ENCODE measurements around the gene PDSS2.
"Not testable (repeated sequence)": the region's sequence is repeated elsewhere in the genome, so short reads cannot be mapped to it uniquely, and the experiment has no call there.

The PDSS2 gene

GRCh38 chr6:107437691-107438090 is 21.7 kb downstream of the PDSS2 start:
- Histone ChIP-seq H3K4me1 (ENCODE audit: insufficient read depth, low read length) (no peaks in the 10 kb centered on the region), H3K27me3 (ENCODE audit: insufficient read depth, low read length) (no peaks in the 10 kb centered on the region), H3K9me3 (ENCODE audit: insufficient read depth, low read depth, low read length) (no peaks in the 10 kb centered on the region), H3K36me3 (ENCODE audit: insufficient read depth, low read length) (no peaks in the 10 kb centered on the region), H3K9ac (ENCODE audit: low read depth, low read length) (no peak overlapping the region), H3K27ac (ENCODE audit: low read depth, low read length) (no peak overlapping the region), H3K4me3 (ENCODE audit: low read length) (no peak overlapping the region)
- WGBS: 97% methylated on average over 3 of the region's 5 CpGs

GRCh38 chr6:107436881-107437280 is 22.5 kb downstream of the PDSS2 start:
- Histone ChIP-seq H3K27ac (ENCODE audit: low read depth, low read length) (no peak overlapping the region), H3K4me3 (ENCODE audit: low read length) (no peak overlapping the region), H3K9ac (ENCODE audit: low read depth, low read length) (no peak overlapping the region), H3K36me3 (ENCODE audit: insufficient read depth, low read length) (no peaks in the 10 kb centered on the region), H3K9me3 (ENCODE audit: insufficient read depth, low read depth, low read length) (no peaks in the 10 kb centered on the region), H3K27me3 (ENCODE audit: insufficient read depth, low read length) (no peaks in the 10 kb centered on the region), H3K4me1 (ENCODE audit: insufficient read depth, low read length) (no peaks in the 10 kb centered on the region)
- WGBS: 99% methylated on average over 3 of the region's 4 CpGs

GRCh38 chr6:107435798-107436197 is 23.6 kb downstream of the PDSS2 start:
- Histone ChIP-seq H3K9ac (ENCODE audit: low read depth, low read length) (no peak overlapping the region), H3K36me3 (ENCODE audit: insufficient read depth, low read length) (no peaks in the 10 kb centered on the region), H3K4me3 (ENCODE audit: low read length) (no peak overlapping the region), H3K9me3 (ENCODE audit: insufficient read depth, low read depth, low read length) (no peaks in the 10 kb centered on the region), H3K4me1 (ENCODE audit: insufficient read depth, low read length) (no peaks in the 10 kb centered on the region), H3K27ac (ENCODE audit: low read depth, low read length) (no peak overlapping the region), H3K27me3 (ENCODE audit: insufficient read depth, low read length) (no peaks in the 10 kb centered on the region)
- WGBS: 84% methylated on average over 2 of the region's 3 CpGs

- H3K36me3 ChIP-seq (ENCODE audit: insufficient read depth, low read length): no peaks in the 10 kb centered on the region
- WGBS: 91% methylated on average over 1 of the region's 3 CpGs
- H3K9ac ChIP-seq (ENCODE audit: low read depth, low read length): no peak overlapping the region
- H3K4me3 ChIP-seq (ENCODE audit: low read length): no peak overlapping the region
- no peaks in the 10 kb centered on the region for H3K9me3 ChIP-seq (ENCODE audit: insufficient read depth, low read depth, low read length)
- H3K4me1 ChIP-seq (ENCODE audit: insufficient read depth, low read length): no peaks in the 10 kb centered on the region
- no peak overlapping the region for H3K27ac ChIP-seq (ENCODE audit: low read depth, low read length)
- no peaks in the 10 kb centered on the region for H3K27me3 ChIP-seq (ENCODE audit: insufficient read depth, low read length)
These were observed 24.6 kb downstream of the PDSS2 start for GRCh38 chr6:107434812-107435211.

GRCh38 chr6:107425951-107426350 is 33.4 kb downstream of the PDSS2 start:
- H3K4me1 ChIP-seq (ENCODE audit: insufficient read depth, low read length); H3K9ac ChIP-seq (ENCODE audit: low read depth, low read length); H3K36me3 ChIP-seq (ENCODE audit: insufficient read depth, low read length); H3K27me3 ChIP-seq (ENCODE audit: insufficient read depth, low read length); H3K4me3 ChIP-seq (ENCODE audit: low read length); H3K27ac ChIP-seq (ENCODE audit: low read depth, low read length): not testable (repeated sequence)
- peaks cover 23% of the 10 kb centered on the region for H3K9me3 ChIP-seq (ENCODE audit: insufficient read depth, low read depth, low read length)
- WGBS: 64% methylated on average over 6 of the region's 6 CpGs

- no peak overlapping the region for H3K27ac ChIP-seq (ENCODE audit: low read depth, low read length)
- H3K36me3 ChIP-seq (ENCODE audit: insufficient read depth, low read length): no peaks in the 10 kb centered on the region; the same call in 1 of the 2 replicates
- no peak overlapping the region for H3K9ac ChIP-seq (ENCODE audit: low read depth, low read length)
- H3K9me3 ChIP-seq (ENCODE audit: insufficient read depth, low read depth, low read length): peaks cover 23% of the 10 kb centered on the region
- H3K4me1 ChIP-seq (ENCODE audit: insufficient read depth, low read length): 0 out of 2 replicates have a peak, but pooled peaks cover 4% of the 10 kb centered on the region
- H3K4me3 ChIP-seq (ENCODE audit: low read length): no peak overlapping the region
- no peaks in the 10 kb centered on the region for H3K27me3 ChIP-seq (ENCODE audit: insufficient read depth, low read length)
- WGBS: no CpG with 5 or more reads among the region's 1 CpG
These were observed 35.8 kb downstream of the PDSS2 start for GRCh38 chr6:107423474-107423990.

- WGBS: 100% methylated on average over 1 of the region's 5 CpGs
- H3K27ac ChIP-seq (ENCODE audit: low read depth, low read length): no peak overlapping the region
- H3K36me3 ChIP-seq (ENCODE audit: insufficient read depth, low read length): no peaks in the 10 kb centered on the region; the same call in 1 of the 2 replicates
These were observed 37.6 kb downstream of the PDSS2 start for GRCh38 chr6:107421696-107422256.

GRCh38 chr6:107419733-107420132 is 39.6 kb downstream of the PDSS2 start:
- WGBS: 100% methylated on average over 2 of the region's 2 CpGs

More at GRCh38 chr6:107421696-107422256, 37.6 kb downstream of the PDSS2 start:
- no peak overlapping the region for H3K9ac ChIP-seq (ENCODE audit: low read depth, low read length)
- H3K4me1 ChIP-seq (ENCODE audit: insufficient read depth, low read length): 0 out of 2 replicates have a peak, but pooled peaks cover 4% of the 10 kb centered on the region
- H3K4me3 ChIP-seq (ENCODE audit: low read length): no peak overlapping the region
- peaks cover 10% of the 10 kb centered on the region for H3K9me3 ChIP-seq (ENCODE audit: insufficient read depth, low read depth, low read length)
- H3K27me3 ChIP-seq (ENCODE audit: insufficient read depth, low read length): no peaks in the 10 kb centered on the region

GRCh38 chr6:107418118-107418517 is 41.2 kb downstream of the PDSS2 start:
- no peak overlapping the region for H3K27ac ChIP-seq (ENCODE audit: low read depth, low read length)
- peaks cover 25% of the 10 kb centered on the region for H3K4me1 ChIP-seq (ENCODE audit: insufficient read depth, low read length)
- WGBS: 86% methylated on average over 1 of the region's 1 CpG
- H3K9ac ChIP-seq (ENCODE audit: low read depth, low read length): no peak overlapping the region
- H3K36me3 ChIP-seq (ENCODE audit: insufficient read depth, low read length): no peaks in the 10 kb centered on the region
- H3K9me3 ChIP-seq (ENCODE audit: insufficient read depth, low read depth, low read length): no peaks in the 10 kb centered on the region
- no peaks in the 10 kb centered on the region for H3K27me3 ChIP-seq (ENCODE audit: insufficient read depth, low read length)
- no peak overlapping the region for H3K4me3 ChIP-seq (ENCODE audit: low read length)

More at GRCh38 chr6:107419733-107420132, 39.6 kb downstream of the PDSS2 start:
- Histone ChIP-seq H3K4me3 (ENCODE audit: low read length) (no peak overlapping the region), H3K4me1 (ENCODE audit: insufficient read depth, low read length) (peaks cover 18% of the 10 kb centered on the region), H3K27ac (ENCODE audit: low read depth, low read length) (no peak overlapping the region), H3K9ac (ENCODE audit: low read depth, low read length) (no peak overlapping the region), H3K36me3 (ENCODE audit: insufficient read depth, low read length) (no peaks in the 10 kb centered on the region), H3K27me3 (ENCODE audit: insufficient read depth, low read length) (no peaks in the 10 kb centered on the region), H3K9me3 (ENCODE audit: insufficient read depth, low read depth, low read length) (no peaks in the 10 kb centered on the region)

- Histone ChIP-seq H3K27ac (ENCODE audit: low read depth, low read length) (no peak overlapping the region), H3K4me3 (ENCODE audit: low read length) (no peak overlapping the region), H3K36me3 (ENCODE audit: insufficient read depth, low read length) (no peaks in the 10 kb centered on the region), H3K9ac (ENCODE audit: low read depth, low read length) (no peak overlapping the region), H3K27me3 (ENCODE audit: insufficient read depth, low read length) (no peaks in the 10 kb centered on the region), H3K9me3 (ENCODE audit: insufficient read depth, low read depth, low read length) (no peaks in the 10 kb centered on the region), H3K4me1 (ENCODE audit: insufficient read depth, low read length) (peaks cover 25% of the 10 kb centered on the region)
- WGBS: 88% methylated on average over 4 of the region's 4 CpGs
These were observed 43.2 kb downstream of the PDSS2 start for GRCh38 chr6:107416145-107416544.

- Histone ChIP-seq H3K9me3 (ENCODE audit: insufficient read depth, low read depth, low read length) (no peaks in the 10 kb centered on the region), H3K27ac (ENCODE audit: low read depth, low read length) (no peak overlapping the region), H3K4me1 (ENCODE audit: insufficient read depth, low read length) (peaks cover 34% of the 10 kb centered on the region), H3K36me3 (ENCODE audit: insufficient read depth, low read length) (no peaks in the 10 kb centered on the region), H3K27me3 (ENCODE audit: insufficient read depth, low read length) (no peaks in the 10 kb centered on the region), H3K4me3 (ENCODE audit: low read length) (no peak overlapping the region), H3K9ac (ENCODE audit: low read depth, low read length) (no peak overlapping the region)
These were observed 45.3 kb downstream of the PDSS2 start for GRCh38 chr6:107413966-107414645.

All from HUES64 (cell line).